Endothelial cell of hepatic sinusoid (primary cell): ENCODE results near the gene COQ8B.
"Not testable (repeated sequence)": the region's sequence is repeated elsewhere in the genome, so short reads cannot be mapped to it uniquely, and the experiment has no call there.

Source experiments
- in situ Hi-C: cut with HindIII; loops from 2 replicates; pipeline ENCODE4 v1.10.0; 2017; ENCODE audit warnings: low sequenced_read_pairs

COQ8B gene

DNA sequence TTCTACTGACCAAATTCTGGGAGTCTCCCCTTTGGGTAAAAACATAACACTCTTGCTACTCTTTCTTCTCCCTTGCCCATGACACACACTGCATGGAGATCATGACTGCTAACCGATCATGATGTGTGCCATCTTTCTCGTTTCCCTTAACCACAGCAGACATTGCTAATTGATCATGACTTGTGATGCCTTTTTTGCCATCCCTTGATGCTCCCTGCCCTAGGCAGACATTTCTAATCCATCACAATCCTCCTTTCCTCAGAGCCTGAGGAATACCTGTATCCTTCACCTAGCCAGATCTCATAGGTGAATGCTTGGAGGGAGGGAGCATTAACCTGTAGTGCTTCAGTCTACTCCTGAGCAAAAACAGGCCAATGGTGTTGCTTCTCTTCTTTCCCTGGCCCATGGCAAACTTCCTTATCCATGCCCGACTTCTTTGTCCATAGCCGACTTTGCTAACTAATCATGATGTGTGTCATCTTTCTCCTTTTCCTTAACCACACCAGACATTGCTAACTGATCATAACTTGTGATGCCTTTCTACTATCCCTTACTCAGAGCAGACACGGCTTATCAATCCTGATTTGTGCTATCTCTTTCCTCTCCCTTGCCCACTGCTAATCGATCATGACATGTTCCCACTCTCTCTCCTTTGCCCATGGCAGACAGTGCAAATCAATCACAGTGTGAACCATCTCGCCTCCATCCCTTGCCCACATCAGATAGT, 44.0 kb downstream of the COQ8B start:
- in situ Hi-C loops, result no loop called here

DNA sequence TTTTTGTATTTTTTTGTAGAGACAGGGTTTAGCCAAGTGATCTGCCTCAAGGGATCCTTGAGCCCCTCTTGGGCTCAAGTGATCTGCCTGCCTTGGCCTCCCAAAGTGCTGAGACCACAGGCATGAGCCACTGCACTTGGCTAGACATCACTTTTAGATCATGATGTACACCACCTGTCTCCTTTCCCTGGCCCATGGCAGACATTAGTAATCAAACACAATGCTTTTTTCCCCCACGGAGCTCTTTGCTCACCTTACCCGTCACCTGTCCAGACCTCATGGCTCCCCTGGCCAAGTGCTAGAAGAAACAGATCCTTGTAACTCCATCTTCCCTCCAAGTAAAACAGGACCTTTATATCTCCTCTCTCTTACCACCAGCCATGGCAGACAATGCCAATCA, 44.6 kb downstream of the COQ8B start:
- in situ Hi-C loops, result no loop called here

DNA sequence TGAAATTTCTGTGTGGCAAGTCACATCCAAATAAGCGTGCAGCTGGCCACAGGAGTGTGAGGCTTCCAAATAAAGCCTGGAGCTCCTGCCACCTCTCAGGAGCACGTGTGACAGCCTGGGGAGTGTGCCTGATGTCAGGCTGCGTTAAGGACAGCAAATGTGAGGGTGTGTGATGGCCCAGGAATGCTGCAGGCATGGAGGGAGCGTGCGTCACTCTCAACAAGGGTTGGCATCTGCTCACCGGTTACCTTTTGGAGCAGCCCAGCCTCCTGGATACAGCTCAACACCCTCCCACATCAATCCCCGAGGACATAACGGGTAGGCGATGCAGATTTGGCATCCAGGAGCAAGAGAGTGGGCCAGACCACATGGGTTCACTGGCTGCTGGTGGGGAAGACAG, 45.3 kb downstream of the COQ8B start:
- in situ Hi-C loops, result no loop called here

DNA sequence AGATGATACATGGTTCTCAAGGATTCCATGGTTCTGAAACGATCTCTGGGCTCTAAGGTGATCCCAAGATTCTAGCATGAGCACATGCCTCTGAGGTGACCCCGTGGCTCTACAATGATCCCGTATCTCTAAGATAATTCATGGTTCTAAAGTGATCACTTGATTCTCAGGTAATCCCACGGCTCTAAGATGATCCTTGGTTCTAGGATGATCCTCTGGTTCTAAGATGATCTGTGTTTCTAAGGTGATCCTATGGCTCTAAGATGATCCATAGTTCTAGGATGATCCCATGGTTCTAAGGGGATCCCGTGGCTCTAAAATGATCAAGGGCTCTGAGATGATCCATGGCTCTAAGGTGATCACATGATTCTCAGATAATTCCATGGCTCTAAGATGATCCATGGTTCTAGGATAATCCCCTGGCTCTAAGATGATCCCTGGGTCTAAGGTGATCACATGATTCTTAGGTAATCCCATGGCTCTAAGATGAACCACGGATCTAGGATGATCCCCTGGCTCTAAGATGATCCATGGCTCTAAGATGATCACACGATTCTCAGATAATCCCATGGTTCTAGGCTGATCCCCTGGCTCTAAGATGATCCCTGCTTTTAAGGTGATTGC, 47.6 kb downstream of the COQ8B start:
- in situ Hi-C loops, result no loop called here

DNA sequence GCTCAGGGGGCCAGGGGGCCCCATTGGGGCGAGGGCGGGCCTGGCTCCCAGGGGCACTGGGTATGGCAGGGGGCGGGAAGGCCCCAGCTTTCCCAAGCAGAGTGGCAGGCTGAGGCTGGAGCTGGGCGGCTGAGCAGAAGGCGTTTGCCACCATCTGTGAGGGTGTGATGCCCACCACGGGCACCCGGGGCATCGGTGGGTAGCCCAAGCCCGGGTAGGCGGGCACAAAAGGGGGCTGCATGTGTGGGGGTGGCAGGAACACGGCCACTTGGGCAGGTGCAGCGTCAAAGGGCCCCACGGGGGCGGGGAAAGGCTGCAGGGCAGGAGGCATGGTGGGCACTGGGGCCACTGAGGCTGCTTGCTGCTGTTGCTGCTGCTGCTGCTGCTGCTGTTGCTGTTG, 49.1 kb downstream of the COQ8B start:
- in situ Hi-C loops, result no loop called here

DNA sequence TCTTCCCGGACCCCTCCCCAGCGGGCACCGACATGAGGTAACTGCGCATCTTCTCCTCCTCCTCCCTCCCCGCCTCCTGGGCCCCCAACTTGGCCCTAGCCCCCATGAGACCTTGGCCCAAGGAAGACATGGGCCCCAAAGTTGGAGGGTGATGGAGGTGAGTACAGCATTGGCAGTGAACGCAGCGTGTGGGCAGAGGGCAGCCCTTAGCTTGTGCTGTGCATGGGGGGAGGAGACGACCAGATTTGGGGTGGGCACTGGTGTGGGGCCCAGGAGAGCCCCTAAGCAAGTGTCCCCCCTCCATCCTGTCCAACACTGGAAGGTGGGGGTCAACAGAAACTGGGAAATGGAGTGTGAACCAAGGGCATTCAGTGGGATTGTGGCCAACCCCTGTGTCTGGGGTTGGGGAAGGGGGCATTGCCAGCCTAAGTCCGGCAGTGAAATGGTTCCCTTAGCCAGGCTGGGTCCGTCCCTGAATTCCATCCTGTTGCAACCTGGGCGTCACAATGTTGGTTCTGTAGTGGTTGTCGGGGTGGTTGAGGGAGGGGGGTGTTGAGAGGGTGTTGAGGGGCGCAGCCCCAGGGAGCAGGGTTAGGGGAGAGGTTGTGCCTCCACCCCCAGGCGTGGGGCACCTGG, 49.8 kb downstream of the COQ8B start:
- in situ Hi-C loops, result no loop called here

DNA sequence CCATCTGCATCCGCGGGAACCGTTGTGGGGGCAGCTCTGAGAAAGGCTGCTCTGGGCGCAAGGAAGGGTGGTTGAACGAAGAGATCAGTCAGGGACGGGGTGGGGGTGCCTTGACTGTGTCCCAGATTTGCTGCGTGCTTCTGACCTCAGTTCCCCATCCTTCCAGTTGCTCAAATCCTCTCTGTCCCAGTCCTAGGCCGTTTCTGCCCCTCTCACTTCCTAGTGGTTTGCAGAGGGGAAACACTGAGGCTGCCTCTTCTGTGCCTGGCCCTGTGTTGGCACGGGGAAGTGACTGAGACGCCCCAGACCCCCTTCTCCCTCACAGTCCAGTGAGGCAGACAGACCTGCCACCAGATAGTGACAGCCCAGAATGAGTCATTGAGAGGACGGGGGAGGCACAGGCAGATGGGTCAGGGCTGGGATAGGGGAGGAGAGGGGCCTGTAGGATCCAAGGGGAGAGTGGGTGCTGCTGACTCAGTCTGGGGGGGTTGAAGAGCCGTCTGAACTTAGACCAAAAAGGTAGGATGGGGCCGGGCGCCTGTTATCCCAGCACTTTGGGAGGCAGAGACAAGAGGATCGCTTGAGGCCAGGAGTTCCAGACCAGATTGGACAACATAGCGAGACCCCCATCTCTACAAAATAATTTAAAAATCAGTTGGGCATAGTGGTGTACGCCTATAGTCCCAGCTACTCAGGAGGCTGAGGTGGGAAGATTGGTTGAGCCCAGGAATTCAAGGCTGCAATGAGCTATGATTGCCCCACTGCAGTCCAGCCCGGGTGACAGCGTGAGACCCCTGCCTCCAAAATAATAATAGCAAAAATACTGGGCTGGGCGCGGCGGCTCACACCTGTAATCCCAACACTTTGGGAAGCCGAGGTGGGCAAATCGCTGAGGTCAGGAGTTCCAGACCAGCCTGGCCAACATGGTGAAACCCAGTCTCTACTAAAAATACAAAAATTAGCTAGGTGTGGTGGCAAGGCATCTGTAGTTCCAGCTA, 52.7 kb downstream of the COQ8B start:
- in situ Hi-C loops, result no loop called here

DNA sequence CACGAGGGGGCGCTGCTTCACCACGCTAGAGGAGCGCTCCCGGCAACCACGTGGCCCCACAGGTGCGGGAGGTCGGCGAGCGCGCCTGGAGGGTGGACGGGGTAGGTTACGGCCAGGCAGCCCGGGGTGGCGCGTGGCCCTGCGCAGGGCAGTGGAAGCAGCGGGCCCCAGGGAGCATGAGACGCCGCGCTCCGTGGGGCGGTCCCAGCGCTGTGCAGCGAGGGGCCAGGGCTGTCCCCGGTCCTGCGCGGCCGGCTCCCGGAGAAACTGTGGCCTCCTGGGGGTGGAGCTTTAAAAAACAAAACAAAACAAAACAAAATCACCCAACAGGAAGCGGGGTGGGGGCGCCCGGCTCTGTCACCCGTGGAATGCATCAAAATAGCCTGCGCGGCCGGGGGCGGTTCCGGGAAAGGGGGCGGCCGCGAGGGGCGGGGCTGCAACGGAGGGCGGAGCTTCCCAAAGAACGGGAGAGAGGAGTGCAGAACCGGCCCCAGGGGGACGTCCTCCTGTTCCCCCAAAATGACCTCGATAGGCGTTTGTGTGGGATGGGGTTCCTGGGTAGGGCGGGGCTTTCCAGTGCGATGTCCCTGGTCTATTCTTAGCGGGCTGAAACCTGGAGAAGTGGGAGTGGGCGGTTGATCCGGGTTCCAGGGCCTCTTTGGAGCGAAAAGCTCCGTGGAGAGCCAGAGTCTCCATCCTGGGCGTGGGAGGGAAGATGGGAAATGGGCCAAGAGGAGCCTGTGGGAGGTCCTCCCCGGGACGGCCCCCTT, 53.6 kb downstream of the COQ8B start:
- in situ Hi-C loops, result no loop called here

DNA sequence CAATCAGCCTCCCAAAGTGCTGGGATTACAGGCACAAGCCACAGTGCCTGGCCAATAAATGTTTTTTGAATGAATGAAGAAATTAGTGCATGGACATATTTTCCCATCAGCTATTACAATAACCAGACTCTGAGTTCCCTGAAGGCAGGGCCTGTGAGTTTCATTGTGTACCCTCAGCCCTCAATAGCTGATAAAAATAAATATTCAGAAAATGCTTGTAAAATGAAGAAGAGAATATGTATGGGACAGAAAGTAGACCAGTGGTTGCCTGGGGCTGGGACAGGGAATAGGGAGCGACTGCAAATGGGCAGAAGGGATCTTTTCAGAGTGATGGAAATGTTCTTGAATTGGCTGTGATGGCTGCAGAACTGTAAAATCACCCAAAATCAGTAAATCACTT, 55.1 kb downstream of the COQ8B start:
- in situ Hi-C loops, result no loop called here

DNA sequence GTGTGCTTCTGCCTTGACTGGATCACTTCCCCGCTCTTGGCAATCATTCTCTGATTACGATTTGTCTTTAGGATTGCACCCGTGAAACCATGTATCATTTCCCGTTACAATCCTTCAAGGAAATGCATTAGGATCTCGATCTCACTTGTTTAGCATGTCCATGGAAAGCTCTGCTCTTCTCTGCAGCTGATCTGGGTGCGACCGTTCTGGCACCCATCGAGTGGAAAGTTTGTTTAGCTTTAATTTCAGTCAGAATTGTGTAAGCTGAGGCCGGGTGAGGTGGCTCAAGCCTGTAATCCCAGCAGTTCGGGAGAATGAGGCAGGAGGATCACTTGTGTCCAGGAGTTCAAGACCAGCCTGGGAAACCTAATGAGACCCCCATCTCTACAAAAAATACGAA, 57.1 kb downstream of the COQ8B start:
- in situ Hi-C loops, result no loop called here

DNA sequence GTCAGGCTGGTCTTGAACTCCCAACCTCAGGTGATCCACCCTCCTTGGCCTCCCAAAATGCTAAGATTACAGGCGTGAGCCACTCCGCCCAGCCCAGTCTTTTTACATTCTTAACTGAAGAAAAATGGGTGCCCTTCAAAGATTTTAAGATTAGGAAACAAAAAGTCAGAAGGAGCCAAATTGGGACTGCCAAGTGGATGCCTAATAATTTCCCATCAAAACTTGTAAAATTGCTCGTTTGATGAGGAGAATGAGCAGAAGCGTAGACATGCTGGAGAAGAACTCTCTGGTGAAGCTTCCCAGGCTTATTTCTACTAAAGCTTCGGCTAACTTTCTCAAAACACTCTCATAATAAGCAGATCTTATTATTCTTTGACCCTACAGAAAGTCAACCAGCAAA, 57.6 kb downstream of the COQ8B start:
- in situ Hi-C loops, result no loop called here

DNA sequence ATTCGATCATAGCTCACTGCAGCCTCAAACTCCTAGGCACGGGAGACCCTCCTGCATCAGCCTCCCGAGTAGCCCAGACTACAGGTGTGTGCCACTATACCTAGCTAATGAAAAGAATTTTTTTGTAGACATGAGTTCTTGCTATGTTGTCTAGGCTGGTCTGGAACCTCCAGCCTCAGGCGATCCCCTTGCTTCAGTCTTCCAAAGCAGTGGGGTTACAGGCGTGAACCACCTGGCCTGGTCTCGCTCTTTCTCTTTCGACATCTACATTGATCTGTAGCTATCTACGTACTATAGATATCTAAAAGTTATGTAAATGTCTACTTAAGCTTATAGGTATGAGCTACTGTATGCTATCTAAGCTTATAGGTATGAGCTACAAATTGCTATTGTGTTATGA, 58.7 kb downstream of the COQ8B start:
- in situ Hi-C loops, result no loop called here

DNA sequence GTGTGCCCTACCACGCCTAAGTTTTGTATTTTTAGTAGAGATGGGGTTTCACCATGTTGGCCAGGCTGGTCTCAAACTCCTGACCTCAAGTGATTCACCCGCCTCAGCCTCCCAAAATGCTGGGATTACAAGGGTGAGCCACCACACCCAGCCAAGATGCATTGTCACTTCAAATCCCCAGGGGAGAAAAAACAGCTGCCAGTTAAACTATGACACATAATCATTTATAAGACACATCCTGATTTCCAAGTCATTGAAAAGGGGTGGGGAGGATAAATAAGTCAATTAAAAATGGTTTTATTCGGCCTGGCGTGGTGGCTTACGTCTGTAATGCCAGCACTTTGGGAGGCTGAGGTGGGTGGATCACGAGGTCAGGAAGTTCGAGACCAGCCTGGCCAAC, 61.0 kb downstream of the COQ8B start:
- in situ Hi-C loops, result not testable (repeated sequence)

DNA sequence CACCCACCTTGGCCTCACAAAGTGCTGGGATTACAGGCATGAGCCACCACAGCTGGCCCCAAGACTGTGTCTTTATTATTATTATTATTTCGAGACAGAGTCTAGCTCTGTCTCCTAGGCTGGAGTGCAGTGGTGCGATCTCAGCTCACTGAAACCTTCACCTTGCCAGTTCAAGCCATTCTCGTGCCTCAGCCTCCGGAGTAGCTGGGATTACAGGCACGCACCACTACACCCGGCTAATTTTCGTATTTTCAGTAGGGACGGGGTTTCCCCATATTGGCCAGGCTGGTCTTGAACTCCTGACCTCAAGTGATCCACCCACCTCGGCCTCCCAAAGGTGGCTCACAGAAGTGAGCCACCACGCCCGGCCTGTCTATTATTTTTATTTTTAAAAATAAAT, 64.4 kb downstream of the COQ8B start:
- in situ Hi-C loops, result not testable (repeated sequence)

DNA sequence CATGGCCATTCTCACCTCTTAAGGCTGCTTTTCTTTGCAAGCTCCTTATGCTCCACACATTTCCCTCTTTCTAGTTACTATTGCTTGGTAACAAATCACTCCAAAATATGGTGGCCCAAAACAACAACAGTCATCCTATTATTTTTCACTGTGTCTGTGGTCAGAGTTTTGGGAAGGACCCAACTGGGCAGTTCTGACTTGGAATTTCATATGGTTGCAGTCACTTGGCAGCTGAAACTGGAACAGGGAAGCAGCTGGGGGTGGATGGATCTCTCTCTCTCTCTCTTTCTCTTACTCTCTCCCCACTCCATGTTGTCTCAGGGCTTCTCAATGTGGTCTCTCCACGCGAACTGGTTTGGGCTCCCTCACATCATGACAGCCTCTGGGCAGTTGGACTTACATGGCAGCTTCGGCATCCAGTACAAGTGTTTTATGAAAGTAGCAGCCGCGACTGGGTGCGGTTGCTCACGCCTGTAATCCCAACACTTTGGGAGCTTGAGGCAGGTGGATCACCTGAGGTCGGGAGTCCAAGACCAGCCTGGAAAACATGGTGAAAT, 65.9 kb downstream of the COQ8B start:
- in situ Hi-C loops, result no loop called here

DNA sequence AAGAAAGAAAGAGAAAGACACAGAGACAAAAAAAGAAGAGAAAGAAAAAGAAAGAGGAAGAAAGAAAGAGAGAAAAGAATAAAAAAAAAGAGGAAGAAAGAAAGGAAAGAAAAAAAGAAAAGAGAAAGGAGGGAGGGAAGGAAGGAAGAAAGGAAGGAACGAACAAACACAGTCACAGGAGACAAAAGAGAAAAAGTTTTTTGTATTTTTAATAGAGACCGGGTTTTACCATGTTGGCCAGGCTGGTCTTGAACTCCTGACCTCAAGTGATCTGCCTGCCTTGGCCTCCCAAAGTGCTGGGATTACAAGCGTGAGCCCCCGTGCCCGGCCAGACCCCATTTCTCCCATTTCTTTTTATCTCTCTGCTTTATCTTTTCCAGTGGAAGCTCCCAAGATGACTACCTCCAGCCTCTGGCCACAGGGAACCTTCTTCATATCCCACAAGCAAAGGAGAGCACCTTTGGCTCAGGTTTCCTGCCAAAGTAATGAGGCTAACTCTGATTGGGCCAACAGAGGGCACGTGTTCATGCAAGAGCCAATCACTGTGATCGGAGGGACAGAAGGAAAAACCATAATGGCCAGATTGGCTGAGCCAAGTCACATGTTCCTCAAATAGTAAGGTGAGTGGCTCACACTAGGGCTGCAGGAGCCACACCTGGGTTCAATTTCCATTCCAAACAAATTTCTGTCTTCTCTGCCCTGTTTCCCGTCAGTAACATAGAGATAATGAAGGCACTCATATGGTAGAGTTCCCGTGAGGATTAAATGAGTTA, 66.6 kb downstream of the COQ8B start:
- in situ Hi-C loops, result not testable (repeated sequence)

DNA sequence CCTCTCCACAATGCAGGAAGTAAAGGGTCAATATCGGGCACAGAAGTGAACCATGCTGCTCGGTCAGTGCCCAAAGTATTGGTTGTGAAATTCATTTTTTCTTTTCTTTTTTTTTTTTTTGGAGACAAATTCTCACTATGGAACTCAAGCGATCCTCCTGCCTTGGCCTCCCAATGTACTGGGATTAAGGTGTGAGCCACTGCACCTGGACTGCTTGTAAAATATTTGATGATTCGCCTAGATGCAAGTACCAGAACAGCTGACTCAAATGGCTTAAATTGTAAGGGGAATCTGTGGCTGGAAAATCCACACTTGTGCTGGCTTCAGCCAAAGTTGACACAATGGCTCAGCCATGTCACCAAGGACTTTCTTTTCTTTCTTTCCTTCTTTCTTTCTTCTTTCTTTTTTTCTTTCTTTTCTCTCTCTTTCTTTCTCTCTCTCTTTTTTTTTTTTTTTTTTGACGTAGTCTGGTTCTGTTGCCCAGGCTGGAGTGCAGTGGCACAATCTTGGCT, 69.9 kb downstream of the COQ8B start:
- in situ Hi-C loops, result no loop called here

DNA sequence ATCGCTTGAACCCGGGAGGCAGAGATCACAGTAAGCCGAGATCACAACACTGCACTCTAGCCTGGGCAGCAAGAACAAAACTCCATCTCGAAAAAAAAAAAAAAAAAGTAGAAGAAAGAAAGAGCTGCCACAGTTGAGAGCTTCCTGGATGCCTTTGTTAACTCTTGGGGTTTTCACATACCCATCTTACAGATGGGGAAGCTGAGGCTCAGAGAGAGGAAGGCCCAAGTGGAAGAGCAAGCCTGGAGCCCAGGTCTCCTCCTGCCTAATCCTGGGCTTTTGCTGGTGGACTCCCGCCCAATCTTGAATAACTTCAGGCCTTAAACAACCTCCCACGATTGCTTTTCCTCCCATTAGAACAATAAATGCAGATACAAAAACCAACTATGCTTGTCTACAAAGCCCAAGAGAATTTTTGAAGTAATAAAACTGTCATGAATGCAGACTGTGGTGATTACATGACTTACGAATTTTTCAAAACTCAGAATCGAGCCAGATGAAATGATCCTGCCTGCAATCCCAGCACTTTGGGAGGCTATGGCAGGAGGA, 73.9 kb downstream of the COQ8B start:
- in situ Hi-C loops, result no loop called here
